Dermis blood vessel endothelial cell (primary cell): ENCODE measurements around the gene VAT1. TPM values are rescaled to one million over a fixed set of nuclear protein-coding genes. Genes with fewer than 3 reads are reported as not detected.

Experiments
- DNase-seq: peaks from one replicate; pipeline ENCODE4 v3.0.0; 2010
- total RNA-seq: library from RNA; depleted of rRNA; stranded (reverse); fragments of >200 nt; gene quantifications from 2 replicates; pipeline ENCODE4 v1.2.3, GENCODE V29; 2014

Gene VAT1
- total RNA-seq, 1 donor from 2014 or later: 261 TPM

GRCh38 chr17:43026595-43026994, 4.4 kb upstream of the VAT1 start:
- DNase-seq: no peak

- DNase-seq: no peak
These were observed 3.8 kb upstream of the VAT1 start for GRCh38 chr17:43025766-43026537.

GRCh38 chr17:43025290-43025657, 3.1 kb upstream of the VAT1 start:
- DNase-seq: no peak

GRCh38 chr17:43024407-43025289, 2.5 kb upstream of the VAT1 start, which contains the start of gene RND2:
Gene RND2, plus strand, starts transcription at chr17:43025231. Its CDS starts 117 bp downstream, at chr17:43025348.
- DNase-seq: peak; percentile 97

- peak; percentile 74 for DNase-seq
These were observed 1.1 kb downstream of the VAT1 start for GRCh38 chr17:43020789-43021740.

GRCh38 chr17:43020030-43020621, 2.1 kb downstream of the VAT1 start:
- DNase-seq: peak; percentile 75

- no peak for DNase-seq
These were observed 2.8 kb downstream of the VAT1 start for GRCh38 chr17:43019418-43019817.

GRCh38 chr17:43018932-43019331, 3.3 kb downstream of the VAT1 start:
- DNase-seq: no peak

GRCh38 chr17:43018008-43018853, 4.0 kb downstream of the VAT1 start:
- peak; percentile 46 for DNase-seq

- DNase-seq: no peak
These were observed 6.0 kb downstream of the VAT1 start for GRCh38 chr17:43016216-43016615.

GRCh38 chr17:43015579-43015978, 6.6 kb downstream of the VAT1 start:
- peak; percentile 83 for DNase-seq

- DNase-seq: no peak
These were observed 7.3 kb downstream of the VAT1 start for GRCh38 chr17:43014649-43015542.

GRCh38 chr17:43014020-43014648, 8.1 kb downstream of the VAT1 start:
- DNase-seq: no peak

- no peak for DNase-seq
These were observed 8.9 kb downstream of the VAT1 start for GRCh38 chr17:43013296-43013695.

GRCh38 chr17:43011728-43012472, 10.3 kb downstream of the VAT1 start:
- DNase-seq: no peak

GRCh38 chr17:43010667-43011308, 11.4 kb downstream of the VAT1 start:
- no peak for DNase-seq

- DNase-seq: peak; percentile 92
These were observed 15.3 kb downstream of the VAT1 start, which contains the start of gene IFI35 for GRCh38 chr17:43006639-43007551. Gene IFI35, plus strand, starts transcription at chr17:43006784. Its CDS starts 164 bp downstream, at chr17:43006948.
